K562 (cell line): ENCODE data around the gene FBL. TPM values are rescaled to one million over a fixed set of nuclear protein-coding genes. Genes with fewer than 3 reads are reported as not detected.

Experiments
- ATAC-seq: fragments of 200-7000 bp; cut with Tn5 transposase; 3 replicates; pipeline ENCODE4 v1.9.1; 2020; ENCODE audit warnings: moderate library complexity
- BruUV-seq: library from RNA; stranded (reverse); fragments of 400-500 nt; replicated peaks from 2 replicates; lab custom pipeline; 2021; lab: Mats Ljungman, UMichigan
- CTCF ChIA-PET: fragments of 300-600 bp; formaldehyde crosslinking; extraction: SDS; loops from one replicate; lab custom pipeline; 2021; ENCODE audit warnings: low intra/inter-chr PET ratio; lab: Yijun Ruan, JAX
- POLR2A ChIA-PET: fragments of 300-600, 350-650 bp; sonication (Branson Sonifier 250); formaldehyde crosslinking; extraction: SDS; loops from one replicate; lab custom pipeline; 2021; ENCODE audit warnings: antibody characterized with exemption, inconsistent platforms; lab: Yijun Ruan, JAX
- DNase-seq, 4 experiments: peaks; one replicate each; pipeline versions ENCODE4 v3.0.0 to v3.0.0-alpha.2; 2011 to 2018; ENCODE audit warnings: low spot score in 3 of 4, mixed read lengths in 3 of 4; ENCODE audit errors: extremely low read depth in 1 of 4
- FAIRE-seq: peaks from 2 replicates; lab custom pipeline; 2011; peaks lifted over from hg19 to GRCh38; lab: Jason Lieb, UNC
- H2AFZ ChIP-seq: 2 replicates; pipeline ENCODE4 v1.6.0; 2011; ENCODE audit warnings: low read depth, low read length, control low read depth, inconsistent platforms
- H3K27ac ChIP-seq: fragments of 200-600 bp; 3 replicates; pipeline ENCODE4 v1.8.0; 2011; ENCODE audit warnings: low read depth, mild to moderate bottlenecking, control low read depth, inconsistent platforms, low read length, moderate library complexity, mixed read lengths; ENCODE audit errors: extremely low read depth
- H3K27me3 ChIP-seq, 2 experiments: fragments of 300-600 bp in 1 of 2; 2 replicates in 1 of 2; 3 replicates in 1 of 2; pipeline versions ENCODE4 v1.6.0 to v1.8.0; 2011; ENCODE audit warnings: inconsistent platforms in 2 of 2, low read length in 2 of 2, mild to moderate bottlenecking in 1 of 2, mixed read lengths in 1 of 2, moderate library complexity in 1 of 2; ENCODE audit not compliant: control insufficient read depth in 2 of 2, insufficient read depth in 2 of 2
- H3K36me3 ChIP-seq: fragments of 300-600 bp; 3 replicates; pipeline ENCODE4 v1.8.0; 2011; ENCODE audit warnings: mild to moderate bottlenecking, low read length, inconsistent platforms; ENCODE audit not compliant: control insufficient read depth, insufficient read depth
- H3K4me1 ChIP-seq, 2 experiments: fragments of 200-600 bp in 1 of 2; replicated peaks in 1 of 2; 2 replicates in 1 of 2; 3 replicates in 1 of 2; pipeline versions ENCODE4 v1.5.1 to v1.8.0; 2011; ENCODE audit warnings: inconsistent platforms in 2 of 2, low read length in 2 of 2, mild to moderate bottlenecking in 1 of 2, mixed read lengths in 1 of 2, moderate library complexity in 1 of 2; ENCODE audit not compliant: control insufficient read depth in 2 of 2, insufficient read depth in 2 of 2
- H3K4me2 ChIP-seq: 2 replicates; pipeline ENCODE4 v1.6.1; 2011; ENCODE audit warnings: low read length, control low read depth, inconsistent platforms, mixed read lengths; ENCODE audit not compliant: insufficient read depth
- H3K4me3 ChIP-seq: fragments of 200-600 bp; sonication (generic), shearing (Covaris generic); 2 replicates; pipeline ENCODE4 v1.5.1; 2016; ENCODE audit warnings: control low read depth, inconsistent platforms
- H3K79me2 ChIP-seq: fragments of 200-600 bp; 3 replicates; pipeline ENCODE4 v1.8.0; 2011; ENCODE audit warnings: low read length, inconsistent platforms; ENCODE audit not compliant: control insufficient read depth, insufficient read depth
- H3K9ac ChIP-seq, 2 experiments: 2 replicates each; pipeline versions ENCODE4 v1.6.0 to v1.6.1; 2011; ENCODE audit warnings: low read depth in 2 of 2, low read length in 2 of 2, control low read depth in 1 of 2, inconsistent platforms in 1 of 2, mild to moderate bottlenecking in 1 of 2, mixed read lengths in 1 of 2; ENCODE audit not compliant: insufficient read depth in 1 of 2
- H3K9me1 ChIP-seq: one replicate; pipeline ENCODE4 v1.6.0; 2011; ENCODE audit warnings: inconsistent platforms, mild to moderate bottlenecking, low read length, moderate library complexity; ENCODE audit not compliant: control insufficient read depth, insufficient read depth
- H3K9me3 ChIP-seq: replicated peaks from 2 replicates; pipeline ENCODE4 v1.5.1; 2011; ENCODE audit warnings: low read depth, low read length, inconsistent platforms; ENCODE audit not compliant: control insufficient read depth, insufficient read depth
- H4K20me1 ChIP-seq: replicated peaks from 2 replicates; pipeline ENCODE4 v1.6.1; 2011; ENCODE audit warnings: low read length, inconsistent platforms, mixed read lengths; ENCODE audit not compliant: control insufficient read depth, insufficient read depth
- ARID4B ChIP-seq: sonication (generic); formaldehyde crosslinking; IDR thresholded peaks from 2 replicates; pipeline ENCODE4 v1.8.0; 2022; ENCODE audit warnings: mild to moderate bottlenecking, missing genetic modification reagents
- ELK1 ChIP-seq: sonication (generic); formaldehyde crosslinking; IDR thresholded peaks from 2 replicates; pipeline ENCODE4 v1.8.1; 2022; ENCODE audit warnings: missing genetic modification reagents
- HNRNPUL1 ChIP-seq: fragments of 200-400 bp; formaldehyde crosslinking; IDR thresholded peaks from 2 replicates; pipeline ENCODE4 v1.6.1; 2017; ENCODE audit warnings: low read length
- MNT ChIP-seq, 2 experiments: fragments of 450-650 bp; conservative IDR thresholded peaks; 2 replicates each; pipeline ENCODE4 v1.6.1; 2017; ENCODE audit warnings: mild to moderate bottlenecking in 2 of 2, moderate library complexity in 2 of 2
- PHF20 ChIP-seq: fragments of 450-650 bp; IDR thresholded peaks from 2 replicates; pipeline ENCODE4 v1.6.1; 2018; ENCODE audit not compliant: partially characterized antibody
- RB1 ChIP-seq: fragments of 450-650 bp; IDR thresholded peaks from 2 replicates; pipeline ENCODE4 v1.6.1; 2017; ENCODE audit warnings: low read depth, mild to moderate bottlenecking
- ZBTB12 ChIP-seq: fragments of 250-450 bp; sonication (Bioruptor Pico); IDR thresholded peaks from 2 replicates; pipeline ENCODE4 v1.4.0; 2020
- ZNF184 ChIP-seq: sonication (generic); formaldehyde crosslinking; IDR thresholded peaks from 2 replicates; pipeline ENCODE4 v1.5.0; 2020; ENCODE audit warnings: missing genetic modification reagents
- WGBS: fragments of 100-300 bp; shearing (Covaris generic); methylation state at CpG from one replicate; pipeline ENCODE4 v1.1.6; 2016; ENCODE audit warnings: low coverage, mixed read lengths; ENCODE audit not compliant: insufficient coverage; ENCODE audit errors: missing lambda C conversion rate; 5-methylcytosine and 5-hydroxymethylcytosine counted together
- in situ Hi-C: fragments of 300-500 bp; cut with MboI; formaldehyde crosslinking; loops from 4 replicates; pipeline ENCODE4 v1.15.0; 2018; ENCODE audit warnings: inconsistent platforms, mixed read lengths
- intact Hi-C: fragments of 100-400 bp; cut with micrococcal nuclease; formaldehyde crosslinking; loops from 2 replicates; pipeline ENCODE4 v1.14.2; 2022
- polyA plus RNA-seq, 8 experiments: library from polyadenylated mRNA; depleted of rRNA in 4 of 8; stranded (reverse) in 5 of 8; unstranded in 3 of 8; fragments of >200 nt; fragmentation: Nextera tagmentation in 2 of 8; fragmentation: Illumina TruSeq in 1 of 8; extraction: Ambion mirVana in 2 of 8; extraction: Trizol in 1 of 8; gene quantifications; 2 replicates each; pipeline versions ENCODE4 v1.2.1 to v1.2.3, GENCODE V29; 2011 to 2014; ENCODE audit warnings: inconsistent platforms in 1 of 8, missing spikeins in 1 of 8
- total RNA-seq, 7 experiments: library from RNA; depleted of rRNA in 6 of 7; stranded (reverse); fragments of >200 nt in 6 of 7; fragmentation: Illumina TruSeq in 2 of 7; extraction: Trizol in 2 of 7; gene quantifications; 2 replicates each; pipeline versions ENCODE4 v1.2.1 to v1.2.3, GENCODE V29; 2011 to 2021; ENCODE audit warnings: low replicate concordance in 1 of 7

Gene FBL
- total and polyA plus RNA-seq, 9 of the 15 experiments (the other 6 are each of a cell fraction or from before 2014, with no cell fraction given): 201 to 1,696 (median 696) TPM

- ATAC-seq: peak; percentile 39; the same call in 1 of the 3 replicates
- ChIA-PET CTCF (no interaction called here), POLR2A (interaction anchor here (0.6 to 1.3 kb wide), 3 partner anchors 36 to 1265 kb away, joined by 3 to 4 read pairs (median 3); no protein-coding TSS in a partner anchor)
- Histone ChIP-seq H3K4me1 (peaks cover 0 to 16% of the 10 kb centered on the region in 2 experiments; a peak in 2 of 5 replicates), H3K4me2 (no peak overlapping the region), H2AFZ (no peak overlapping the region), H3K4me3 (no peak overlapping the region), H3K9me1 (peaks cover 3% of the 10 kb centered on the region), H3K27ac (no peak overlapping the region), H3K79me2 (no peaks in the 10 kb centered on the region), H3K27me3 (peaks cover 18 to 63% of the 10 kb centered on the region in 2 experiments), H4K20me1 (no peaks in the 10 kb centered on the region; the same call in none of the 2 replicates), H3K9ac (no peak overlapping the region; a peak in 1 of 4 replicates), H3K9me3 (no peaks in the 10 kb centered on the region), H3K36me3 (no peaks in the 10 kb centered on the region)
- BruUV-seq: no TSS peak
- intact Hi-C loops (no loop called here), in situ Hi-C loops (no loop called here)
- FAIRE-seq: no peak
- DNase-seq: peak in 2 of 4 experiments; percentile 35 to 41
- TF ChIP-seq RB1 (no peak), ZNF184 (no peak), HNRNPUL1 (no peak), PHF20 (no peak), MNT (conservative IDR thresholded peaks at IDR 0.05) (no peak), ARID4B (CRISPR knock-in tag) (no peak), ZBTB12 (CRISPR knock-in tag) (no peak), ELK1 (CRISPR knock-in tag) (no peak)
- WGBS: 2% methylated on average over 13 of the region's 16 CpGs
Measured at GRCh38 chr19:39870171-39870971, 24.2 kb upstream of the FBL start.
